Endothelial cell of umbilical vein (primary cell): ENCODE measurements around the gene FAM131B. TPM values are rescaled to one million over a fixed set of nuclear protein-coding genes. Genes with fewer than 3 reads are reported as not detected.

Experiments
- BruUV-seq: library from RNA; stranded (reverse); fragments of 400-500 nt; replicated peaks from 2 replicates; lab custom pipeline; 2021; lab: Mats Ljungman, UMichigan
- CTCF ChIA-PET: fragments of 300-600, 350-600 bp; sonication (Branson Sonifier 250); formaldehyde crosslinking; loops from one replicate; lab custom pipeline; 2021; ENCODE audit warnings: antibody characterized with exemption, inconsistent platforms; lab: Charles Lee
- POLR2A ChIA-PET: fragments of 300-600, 350-600 bp; sonication (Branson Sonifier 250); formaldehyde crosslinking; loops from one replicate; lab custom pipeline; 2021; ENCODE audit warnings: antibody characterized with exemption, inconsistent platforms; lab: Charles Lee
- DNase-seq: peaks from one replicate; pipeline ENCODE4 v3.0.0-alpha.2; 2011; ENCODE audit warnings: low read depth, low spot score
- FAIRE-seq: peaks from 2 replicates; lab custom pipeline; 2011; peaks lifted over from hg19 to GRCh38; lab: Jason Lieb, UNC
- H2AFZ ChIP-seq: 2 replicates; pipeline ENCODE4 v1.6.0; 2012; ENCODE audit warnings: low read depth, low read length, control low read depth, inconsistent platforms
- H3K27ac ChIP-seq: 2 replicates; pipeline ENCODE4 v1.5.1; 2011; ENCODE audit warnings: low read depth, mild to moderate bottlenecking, control low read depth, low read length, moderate library complexity; ENCODE audit not compliant: insufficient read depth
- H3K27me3 ChIP-seq, 2 experiments: 2 replicates each; pipeline versions ENCODE4 v1.6.0 to v1.6.1; 2011; ENCODE audit warnings: low read length in 2 of 2, mixed read lengths in 1 of 2; ENCODE audit not compliant: control insufficient read depth in 2 of 2, insufficient read depth in 2 of 2
- H3K36me3 ChIP-seq, 2 experiments: 2 replicates in 1 of 2; 3 replicates in 1 of 2; pipeline ENCODE4 v1.5.1; 2011; ENCODE audit warnings: low read length in 2 of 2, mild to moderate bottlenecking in 1 of 2, moderate library complexity in 1 of 2; ENCODE audit not compliant: control insufficient read depth in 2 of 2, insufficient read depth in 2 of 2; ENCODE audit errors: extremely low read depth in 1 of 2
- H3K4me1 ChIP-seq: 3 replicates; pipeline ENCODE4 v1.5.1; 2011; ENCODE audit warnings: mild to moderate bottlenecking, low read length; ENCODE audit not compliant: control insufficient read depth, insufficient read depth; ENCODE audit errors: extremely low read depth
- H3K4me2 ChIP-seq: 2 replicates; pipeline ENCODE4 v1.6.1; 2011; ENCODE audit warnings: low read length, control low read depth, mixed read lengths; ENCODE audit not compliant: insufficient read depth
- H3K4me3 ChIP-seq, 3 experiments: fragments of 200-600 bp in 1 of 3; sonication (generic), shearing (Covaris generic) in 1 of 3; replicated peaks in 1 of 3; 2 replicates each; pipeline ENCODE4 v1.5.1; 2011 to 2016; ENCODE audit warnings: control low read depth in 3 of 3, low read length in 3 of 3, mild to moderate bottlenecking in 2 of 3, inconsistent platforms in 1 of 3, low read depth in 1 of 3, moderate library complexity in 1 of 3; ENCODE audit not compliant: insufficient read depth in 1 of 3
- H3K79me2 ChIP-seq: 2 replicates; pipeline ENCODE4 v1.6.0; 2012; ENCODE audit warnings: low read length, inconsistent platforms; ENCODE audit not compliant: control insufficient read depth, insufficient read depth
- H3K9ac ChIP-seq: replicated peaks from 2 replicates; pipeline ENCODE3; 2011; ENCODE audit warnings: low read length, control low read depth; ENCODE audit not compliant: insufficient read depth; ENCODE audit errors: extremely low read depth
- H3K9me1 ChIP-seq: replicated peaks from 3 replicates; pipeline ENCODE4 v1.6.0; 2011; ENCODE audit warnings: mild to moderate bottlenecking, low read length; ENCODE audit not compliant: control insufficient read depth, insufficient read depth; ENCODE audit errors: extremely low read depth
- H3K9me3 ChIP-seq: replicated peaks from 2 replicates; pipeline ENCODE4 v1.5.1; 2012; ENCODE audit warnings: low read length, inconsistent platforms; ENCODE audit not compliant: control insufficient read depth, insufficient read depth
- H4K20me1 ChIP-seq: replicated peaks from 2 replicates; pipeline ENCODE3; 2011; ENCODE audit warnings: mild to moderate bottlenecking, low read length; ENCODE audit not compliant: control insufficient read depth, insufficient read depth; ENCODE audit errors: extremely low read depth
- CTCF ChIP-seq, 2 donors: IDR thresholded peaks; 1 replicate in 1 of 2; 2 replicates in 1 of 2; pipeline ENCODE4 v1.5.1; 2011; ENCODE audit warnings: low read length in 2 of 2, mild to moderate bottlenecking in 2 of 2, moderate library complexity in 2 of 2, control low read depth in 1 of 2, inconsistent platforms in 1 of 2, low read depth in 1 of 2; ENCODE audit not compliant: insufficient read depth in 1 of 2; ENCODE audit errors: extremely low read depth in 1 of 2
- EZH2 ChIP-seq: IDR thresholded peaks from 2 replicates; pipeline ENCODE4 v1.6.1; 2012; ENCODE audit warnings: borderline replicate concordance, low read depth, mild to moderate bottlenecking, moderate library complexity, low read length, inconsistent platforms; ENCODE audit not compliant: severe bottlenecking
- FOS ChIP-seq: IDR thresholded peaks from 2 replicates; pipeline ENCODE4 v1.6.1; 2011; ENCODE audit warnings: mild to moderate bottlenecking, low read length, moderate library complexity, borderline replicate concordance; ENCODE audit not compliant: insufficient read depth
- GATA2 ChIP-seq: IDR thresholded peaks from 2 replicates; pipeline ENCODE4 v1.7.0; 2011; ENCODE audit warnings: low read depth, mild to moderate bottlenecking, moderate library complexity, mixed read lengths, low read length; ENCODE audit not compliant: insufficient read length, insufficient read depth
- JUN ChIP-seq: IDR thresholded peaks from 2 replicates; pipeline ENCODE4 v1.6.1; 2011; ENCODE audit warnings: borderline replicate concordance, low read depth; ENCODE audit not compliant: insufficient read length, insufficient read depth
- MAX ChIP-seq: IDR thresholded peaks from 2 replicates; pipeline ENCODE4 v1.6.1; 2011; ENCODE audit not compliant: insufficient read depth, insufficient read length
- MYC ChIP-seq: IDR thresholded peaks from one replicate; pipeline ENCODE4 v1.6.1; 2011; ENCODE audit warnings: mild to moderate bottlenecking, low read depth, low read length
- POLR2A ChIP-seq: IDR thresholded peaks from 2 replicates; pipeline ENCODE4 v1.6.1; 2012; ENCODE audit warnings: low read depth, mild to moderate bottlenecking, control low read depth, low read length
- POLR2AphosphoS5 ChIP-seq: IDR thresholded peaks from 2 replicates; pipeline ENCODE4 v1.6.1; 2012; ENCODE audit warnings: low read depth, mild to moderate bottlenecking, control low read depth, low read length, moderate library complexity; ENCODE audit not compliant: insufficient read depth
- dilution Hi-C: fragments of 300-500 bp; cut with MboI; formaldehyde crosslinking; loops from one replicate; pipeline ENCODE4 v1.15.0; 2019; ENCODE audit warnings: low sequenced_read_pairs; ENCODE audit not compliant: extremely low pct_ligation_motif_present
- intact Hi-C: fragments of 100-400 bp; cut with micrococcal nuclease; formaldehyde crosslinking; loops from one replicate; pipeline ENCODE4 v1.10.0; 2022
- polyA plus RNA-seq, 4 experiments: library from polyadenylated mRNA; depleted of rRNA in 3 of 4; stranded (reverse) in 3 of 4; unstranded in 1 of 4; fragments of >200 nt; gene quantifications; 2 replicates each; pipeline versions ENCODE4 v1.2.1 to v1.2.3, GENCODE V29; 2011 to 2012; ENCODE audit warnings: missing spikeins in 1 of 4
- total RNA-seq: library from RNA; stranded (reverse); gene quantifications from 2 replicates; pipeline ENCODE4 v1.2.3, GENCODE V29; 2021

The FAM131B gene
- total and polyA plus RNA-seq, 2 donors (not counting 3 experiments of a cell fraction or from before 2014, with no cell fraction given), result 1.6 to 1.8 TPM

DNA sequence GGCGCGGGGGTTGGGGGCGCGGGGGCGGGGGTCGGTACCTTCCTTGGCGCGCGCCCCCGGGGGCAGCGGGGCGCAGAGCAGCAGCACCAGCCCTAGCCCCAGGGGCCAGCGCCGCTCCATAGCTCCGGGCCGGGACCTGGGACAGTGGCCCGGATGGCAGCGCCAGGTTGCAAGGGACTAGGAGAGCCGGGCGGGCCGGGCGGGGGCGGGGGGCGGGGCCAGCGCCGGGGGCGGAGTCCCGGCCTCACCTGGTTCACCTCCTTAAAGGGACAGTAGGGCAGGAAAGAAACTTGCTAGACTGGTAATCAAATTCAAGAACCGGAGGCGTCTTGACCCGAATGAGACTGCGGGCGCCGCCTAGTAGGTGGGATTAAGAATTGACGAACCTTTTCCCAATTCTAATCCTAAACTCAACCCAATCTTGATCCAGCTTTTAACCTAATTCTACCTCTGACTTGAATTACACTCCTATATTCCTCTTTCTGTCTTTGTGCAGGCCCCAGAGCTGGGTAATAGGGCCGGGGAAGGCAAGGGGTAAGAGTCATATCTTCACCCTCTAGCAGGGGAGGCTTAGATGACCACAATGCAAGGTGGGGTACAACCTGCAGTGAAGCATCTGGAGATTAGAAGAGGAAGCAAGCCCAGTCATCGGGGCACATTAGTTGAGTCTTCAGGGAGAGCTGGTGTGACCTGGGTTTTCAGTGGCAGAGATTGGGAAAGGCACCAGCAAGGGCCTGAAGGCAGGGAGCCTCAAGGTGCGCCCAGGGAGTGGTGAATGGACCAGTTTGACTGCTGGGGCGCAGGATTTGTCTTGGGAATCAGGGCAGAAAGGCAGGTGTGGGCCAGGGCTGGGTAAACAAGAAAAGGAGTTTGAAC lies 46.4 kb upstream of the FAM131B start, which contains the start of gene EPHA1:
TSS of gene EPHA1 (minus strand) at position 171 of the 876 bp plus-strand sequence. CDS start at position 120, 51 bp downstream.
- H3K4me2 ChIP-seq, result no peak within 1 kb of the TSS
- CTCF ChIA-PET, result interaction anchor here (0.8 to 4.7 kb wide), 4 partner anchors 17 to 719 kb away, joined by 3 to 16 read pairs (median 4); no protein-coding TSS in a partner anchor
- no peak for FAIRE-seq
- no peaks in the 10 kb centered on the region for H3K9me3 ChIP-seq
- intact Hi-C loops, result no loop called here
- no peak within 1 kb of the TSS for H3K27ac ChIP-seq
- no peaks in the 10 kb centered on the region for H3K36me3 ChIP-seq
- no TSS peak for BruUV-seq
- H2AFZ ChIP-seq, result no peak within 1 kb of the TSS
- TF ChIP-seq GATA2, result no peak
- peak; percentile 24 to 34 for TF ChIP-seq CTCF (IDR thresholded peaks at IDR 0.05; ENCODE audit: extremely low read depth in 1 of 2, insufficient read depth in 1 of 2, low read depth in 1 of 2, low read length in 2 of 2)
- DNase-seq, result no peak
- no peaks in the 10 kb centered on the region for H3K79me2 ChIP-seq
- no peaks in the 10 kb centered on the region for H3K9me1 ChIP-seq
- H3K4me3 ChIP-seq, result no peak within 1 kb of the TSS
- H3K27me3 ChIP-seq, result no peaks in the 10 kb centered on the region
- dilution Hi-C loops, result no loop called here
- no peak within 1 kb of the TSS for H3K9ac ChIP-seq
- POLR2A ChIA-PET, result no interaction called here
- H4K20me1 ChIP-seq, result no peaks in the 10 kb centered on the region
- peaks cover 14% of the 10 kb centered on the region for H3K4me1 ChIP-seq

DNA sequence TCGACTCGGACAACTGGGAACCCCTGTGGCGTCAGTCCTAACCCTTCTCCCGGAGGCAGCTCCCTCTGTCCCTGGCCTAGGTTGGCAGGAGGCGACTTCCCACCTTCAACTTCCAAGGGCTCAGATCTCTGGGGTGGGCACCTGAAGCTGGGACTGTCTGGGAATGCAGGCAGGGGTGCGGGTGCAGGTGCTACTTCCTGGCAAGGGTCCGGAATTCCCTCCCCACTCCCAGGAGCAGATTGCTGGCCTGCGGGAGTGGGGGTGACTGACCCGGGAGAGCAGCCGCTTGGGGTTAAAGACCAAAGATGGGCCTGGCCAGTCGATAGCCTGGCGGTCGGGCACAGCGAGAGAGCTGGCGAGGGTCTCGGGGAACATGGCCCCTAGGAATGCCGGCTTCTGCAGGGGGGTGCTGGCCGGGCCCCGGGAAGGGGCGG lies 45.8 kb upstream of the FAM131B start:
- Histone ChIP-seq H3K4me1 (peaks cover 14% of the 10 kb centered on the region), H3K9me3 (no peaks in the 10 kb centered on the region), H3K9me1 (no peaks in the 10 kb centered on the region), H3K4me3 (no peak overlapping the region), H3K9ac (no peak overlapping the region), H4K20me1 (no peaks in the 10 kb centered on the region), H3K27ac (no peak overlapping the region), H3K27me3 (no peaks in the 10 kb centered on the region), H2AFZ (no peak overlapping the region), H3K36me3 (no peaks in the 10 kb centered on the region), H3K4me2 (no peak overlapping the region), H3K79me2 (no peaks in the 10 kb centered on the region)
- intact Hi-C loops (no loop called here), dilution Hi-C loops (no loop called here)
- TF ChIP-seq FOS (no peak), CTCF (IDR thresholded peaks at IDR 0.05; ENCODE audit: extremely low read depth in 1 of 2, insufficient read depth in 1 of 2, low read depth in 1 of 2, low read length in 2 of 2) (no peak), EZH2 (no peak), POLR2AphosphoS5 (no peak), MAX (no peak), JUN (no peak), GATA2 (no peak), POLR2A (no peak), MYC (no peak)
- no TSS peak for BruUV-seq
- no peak for DNase-seq
- ChIA-PET CTCF (interaction anchor here (0.8 to 4.7 kb wide), 10 partner anchors 8 to 720 kb away, joined by 3 to 52 read pairs (median 5); no protein-coding TSS in a partner anchor), POLR2A (no interaction called here)
- no peak for FAIRE-seq
